Gastrocnemius medialis (tissue), 4 donors: ENCODE data around the gene IL20RB.

ENCODE experiments used
- CTCF ChIP-seq, 5 experiments: fragments of 450-650 bp in 3 of 5; fragments of 200-600 bp in 2 of 5; sonication (generic) in 2 of 5; IDR thresholded peaks in 4 of 5; conservative IDR thresholded peaks in 1 of 5; 1 replicate in 4 of 5; 2 replicates in 1 of 5; pipeline ENCODE4 v1.5.1; 2016 to 2019; ENCODE audit warnings: antibody characterized with exemption in 5 of 5, mild to moderate bottlenecking in 3 of 5, moderate library complexity in 3 of 5
- POLR2A ChIP-seq, 2 donors: fragments of 450-650 bp; IDR thresholded peaks; one replicate each; pipeline ENCODE4 v1.6.1; 2017; ENCODE audit warnings: antibody characterized with exemption in 2 of 2, mild to moderate bottlenecking in 2 of 2, moderate library complexity in 2 of 2

- no peak for TF ChIP-seq CTCF (IDR thresholded peaks at IDR 0.05 in 4 of 5, conservative IDR thresholded peaks at IDR 0.05 in 1 of 5)
- TF ChIP-seq POLR2A (IDR thresholded peaks at IDR 0.05) = no peak
Measured at GRCh38 chr3:136925425-136926190, 32.2 kb upstream of the IL20RB start.
